Natural killer cell (primary cell): ENCODE results near the gene SLC35C1. TPM values are rescaled to one million over a fixed set of nuclear protein-coding genes. Genes with fewer than 3 reads are reported as not detected.
"Not testable (repeated sequence)": the region's sequence is repeated elsewhere in the genome, so short reads cannot be mapped to it uniquely, and the experiment has no call there.

Source experiments
- ATAC-seq, 3 donors: fragments of 150-1000 bp in 2 of 3; fragments of 200-7000 bp in 1 of 3; cut with Tn5 transposase; 1 replicate in 1 of 3; 2 replicates in 2 of 3; pipeline ENCODE4 v1.10.0; 2021; ENCODE audit warnings: mild to moderate bottlenecking in 2 of 3, moderate library complexity in 2 of 3
- DNase-seq, 2 donors: peaks; one replicate each; pipeline versions ENCODE4 v3.0.0 to v3.0.0-alpha.2; 2013 to 2021; ENCODE audit warnings: mixed read lengths in 1 of 2
- H3K27ac ChIP-seq: one replicate; pipeline ENCODE4 v1.5.1; 2013; ENCODE audit warnings: mild to moderate bottlenecking, low read length
- H3K27me3 ChIP-seq: one replicate; pipeline ENCODE4 v1.6.1; 2013; ENCODE audit warnings: low read length; ENCODE audit not compliant: control insufficient read depth, insufficient read depth
- H3K36me3 ChIP-seq: one replicate; pipeline ENCODE4 v1.6.1; 2013; ENCODE audit warnings: low read length; ENCODE audit not compliant: control insufficient read depth, insufficient read depth
- H3K4me1 ChIP-seq: one replicate; pipeline ENCODE4 v1.6.1; 2013; ENCODE audit warnings: low read length; ENCODE audit not compliant: control insufficient read depth, insufficient read depth
- H3K4me3 ChIP-seq: one replicate; pipeline ENCODE4 v1.5.1; 2013; ENCODE audit warnings: low read length
- H3K9me3 ChIP-seq: one replicate; pipeline ENCODE4 v1.6.1; 2013; ENCODE audit warnings: low read length; ENCODE audit not compliant: control insufficient read depth, insufficient read depth
- H3K27ac Mint-ChIP-seq, 2 donors: one replicate each; pipeline ENCODE4 v1.8.0; 2022; ENCODE audit warnings: mild to moderate bottlenecking in 2 of 2, mixed read lengths in 2 of 2, moderate library complexity in 1 of 2
- H3K27me3 Mint-ChIP-seq, 2 donors: one replicate each; pipeline ENCODE4 v1.8.0; 2022; ENCODE audit warnings: low read depth in 2 of 2, mixed read lengths in 2 of 2
- H3K36me3 Mint-ChIP-seq: one replicate; pipeline ENCODE4 v1.8.0; 2022; ENCODE audit warnings: mixed read lengths
- H3K4me1 Mint-ChIP-seq, 2 donors: one replicate each; pipeline ENCODE4 v1.8.0; 2022; ENCODE audit warnings: mixed read lengths in 2 of 2
- H3K4me3 Mint-ChIP-seq: one replicate; pipeline ENCODE4 v1.8.0; 2022; ENCODE audit warnings: mild to moderate bottlenecking, moderate library complexity, mixed read lengths
- H3K9me3 Mint-ChIP-seq, 2 donors: one replicate each; pipeline ENCODE4 v1.8.0; 2022; ENCODE audit warnings: mixed read lengths in 2 of 2
- CTCF ChIP-seq: fragments of 200-600 bp; IDR thresholded peaks from one replicate; pipeline ENCODE4 v1.8.0; 2022; ENCODE audit warnings: antibody characterized with exemption
- WGBS: methylation state at CpG from one replicate; pipeline ENCODE4 v1.1.7; 2013; ENCODE audit warnings: missing lambda C conversion rate; ENCODE audit not compliant: insufficient coverage; 5-methylcytosine and 5-hydroxymethylcytosine counted together
- intact Hi-C: fragments of 100-400 bp; cut with micrococcal nuclease; formaldehyde crosslinking; loops from one replicate; pipeline ENCODE4 v1.14.2; 2022
- total RNA-seq, 4 donors: library from RNA; stranded (reverse); fragments of 120-200 nt in 1 of 4; gene quantifications; one replicate each; pipeline versions ENCODE4 v1.2.3 to v1.2.4, GENCODE V29; 2013 to 2022

SLC35C1 gene
- total RNA-seq, 3 donors from 2014 or later (not counting 1 experiment from before 2014, with no cell fraction given): 7.1 to 11.9 (median 9.5) TPM

- Histone ChIP-seq H3K27me3 (no peaks in the 10 kb centered on the region), H3K4me3 (no peak overlapping the region), H3K36me3 (peaks cover 21% of the 10 kb centered on the region), H3K4me1 (peaks cover 38% of the 10 kb centered on the region), H3K9me3 (no peaks in the 10 kb centered on the region), H3K27ac (no peak overlapping the region)
- Mint-ChIP-seq H3K4me1 (peaks cover 40 to 57% of the 10 kb centered on the region in 2 donors), H3K27ac (peak overlapping the region in 1 of 2 donors; percentile 49), H3K4me3 (peak overlapping the region; percentile 65), H3K36me3 (no peaks in the 10 kb centered on the region), H3K27me3 (no peaks in the 10 kb centered on the region), H3K9me3 (no peaks in the 10 kb centered on the region)
- DNase-seq: no peak
- 97% methylated on average over 4 of the region's 4 CpGs for whole genome bisulfite sequencing
- intact Hi-C loops: no loop called here
- no peak for ATAC-seq
- TF ChIP-seq CTCF: no peak
These were observed 2.9 kb downstream of the SLC35C1 start for GRCh38 chr11:45807792-45808238.

- H3K27ac ChIP-seq, DNase-seq, H3K27me3 ChIP-seq, intact Hi-C loops, ATAC-seq, H3K27me3 Mint-ChIP-seq, H3K27ac Mint-ChIP-seq, H3K36me3 Mint-ChIP-seq, H3K4me3 Mint-ChIP-seq, H3K9me3 Mint-ChIP-seq, H3K4me3 ChIP-seq, H3K9me3 ChIP-seq: not testable (repeated sequence)
- H3K4me1 Mint-ChIP-seq: peaks cover 40 to 57% of the 10 kb centered on the region in 2 donors
- H3K4me1 ChIP-seq: peaks cover 38% of the 10 kb centered on the region
- peaks cover 21% of the 10 kb centered on the region for H3K36me3 ChIP-seq
- WGBS: 99% methylated on average over 6 of the region's 6 CpGs
These were observed 3.5 kb downstream of the SLC35C1 start for GRCh38 chr11:45808427-45808826.

GRCh38 chr11:45809456-45810395 lies 4.8 kb downstream of the SLC35C1 start:
- no peak for TF ChIP-seq CTCF
- H3K4me3 ChIP-seq: no peak overlapping the region
- H3K9me3 ChIP-seq: no peaks in the 10 kb centered on the region
- Mint-ChIP-seq H3K36me3 (no peaks in the 10 kb centered on the region), H3K27me3 (no peaks in the 10 kb centered on the region), H3K27ac (peak overlapping the region; percentile 57 to 73), H3K9me3 (no peaks in the 10 kb centered on the region), H3K4me1 (peaks cover 40 to 51% of the 10 kb centered on the region in 2 donors), H3K4me3 (no peak overlapping the region)
- WGBS: 88% methylated on average over 11 of the region's 11 CpGs
- ATAC-seq (no peak), DNase-seq (no peak)
- no peaks in the 10 kb centered on the region for H3K27me3 ChIP-seq
- H3K27ac ChIP-seq: no peak overlapping the region
- H3K36me3 ChIP-seq: peaks cover 21% of the 10 kb centered on the region
- H3K4me1 ChIP-seq: peaks cover 33% of the 10 kb centered on the region
- intact Hi-C loops: no loop called here

- peaks cover 40 to 44% of the 10 kb centered on the region in 2 donors for H3K4me1 Mint-ChIP-seq
- no peak for ATAC-seq
- no peaks in the 10 kb centered on the region for H3K27me3 Mint-ChIP-seq
- 94% methylated on average over 23 of the region's 23 CpGs for WGBS
- H3K27me3 ChIP-seq: no peaks in the 10 kb centered on the region
- peaks cover 21% of the 10 kb centered on the region for H3K36me3 ChIP-seq
- no peak overlapping the region for H3K27ac ChIP-seq
- no peaks in the 10 kb centered on the region for H3K36me3 Mint-ChIP-seq
- peaks cover 29% of the 10 kb centered on the region for H3K4me1 ChIP-seq
- no peaks in the 10 kb centered on the region for H3K9me3 ChIP-seq
- no peak for TF ChIP-seq CTCF
- peak overlapping the region in 1 of 2 donors; percentile 22 for H3K27ac Mint-ChIP-seq
- intact Hi-C loops: no loop called here
- H3K4me3 Mint-ChIP-seq: no peak overlapping the region
- no peak overlapping the region for H3K4me3 ChIP-seq
- no peaks in the 10 kb centered on the region for H3K9me3 Mint-ChIP-seq
- no peak for DNase-seq
These were observed 5.6 kb downstream of the SLC35C1 start for GRCh38 chr11:45810431-45811108.
